ENCODE data around the gene CALM1.

GRCh38 chr14:90450667-90451066 lies 53.8 kb downstream of the CALM1 start:
- no peak for TF ChIP-seq CTCF (IDR thresholded peaks at IDR 0.05)
- TF ChIP-seq POLR2A (IDR thresholded peaks at IDR 0.05): no peak
